Esophagus muscularis mucosa (tissue), 4 donors: ENCODE results near the gene PRKAR1A. TPM values are rescaled to one million over a fixed set of nuclear protein-coding genes. Genes with fewer than 3 reads are reported as not detected.

Source experiments
- DNase-seq: peaks from one replicate; pipeline ENCODE4 v3.0.0-alpha.2; 2017; ENCODE audit errors: extremely low spot score
- H3K27ac ChIP-seq, 4 donors: fragments of 200-600 bp; sonication (generic); replicated peaks in 1 of 4; 1 replicate in 3 of 4; 2 replicates in 1 of 4; pipeline ENCODE4 v1.5.1; 2016 to 2019; ENCODE audit warnings: mild to moderate bottlenecking in 1 of 4
- H3K27me3 ChIP-seq, 4 donors: fragments of 200-600 bp; sonication (generic); one replicate each; pipeline versions ENCODE4 v1.5.1 to v1.6.0; 2016 to 2019
- H3K36me3 ChIP-seq, 4 donors: fragments of 200-600 bp; sonication (generic); one replicate each; pipeline ENCODE4 v1.5.1; 2016 to 2019
- H3K4me1 ChIP-seq, 4 donors: fragments of 200-600 bp; sonication (generic); one replicate each; pipeline ENCODE4 v1.5.1; 2016 to 2019
- H3K4me3 ChIP-seq, 4 donors: fragments of 200-600 bp; sonication (generic); 1 replicate in 2 of 4; 2 replicates in 2 of 4; pipeline ENCODE4 v1.5.1; 2016 to 2019; ENCODE audit warnings: mild to moderate bottlenecking in 4 of 4, moderate library complexity in 1 of 4
- H3K9me3 ChIP-seq, 4 donors: fragments of 200-600 bp; sonication (generic); 1 replicate in 3 of 4; 2 replicates in 1 of 4; pipeline ENCODE4 v1.5.1; 2016 to 2019
- CTCF ChIP-seq, 3 experiments: fragments of 200-600 bp in 2 of 3; fragments of 450-650 bp in 1 of 3; sonication (generic) in 2 of 3; IDR thresholded peaks; one replicate each; pipeline ENCODE4 v1.5.1; 2017 to 2019; ENCODE audit warnings: antibody characterized with exemption in 3 of 3, mild to moderate bottlenecking in 2 of 3, moderate library complexity in 1 of 3
- EP300 ChIP-seq: sonication (generic); formaldehyde crosslinking; IDR thresholded peaks from one replicate; pipeline ENCODE4 v1.6.1; 2017; ENCODE audit warnings: antibody characterized with exemption
- POLR2A ChIP-seq: fragments of 450-650 bp; IDR thresholded peaks from one replicate; pipeline ENCODE4 v1.6.1; 2017; ENCODE audit warnings: antibody characterized with exemption, moderate library complexity, mild to moderate bottlenecking, low read depth
- POLR2AphosphoS5 ChIP-seq, 2 donors: sonication (generic); formaldehyde crosslinking; IDR thresholded peaks; one replicate each; pipeline ENCODE4 v1.6.1; 2017; ENCODE audit warnings: antibody characterized with exemption in 2 of 2
- WGBS: methylation state at CpG from one replicate; pipeline ENCODE4 v1.1.5; 2018; 5-methylcytosine and 5-hydroxymethylcytosine counted together
- intact Hi-C: fragments of 100-400 bp; cut with DNase I; formaldehyde crosslinking; loops from one replicate; pipeline ENCODE4 v1.15.1; 2023
- total RNA-seq, 4 donors: library from RNA; depleted of rRNA; stranded (reverse); fragments of >200 nt; gene quantifications; one replicate each; pipeline versions ENCODE4 v1.1.0 to v1.2.1, GENCODE V29; 2016

The PRKAR1A gene
- total RNA-seq, 4 donors from 2014 or later: 179 to 311 (median 219) TPM

- 71% methylated on average over 1 of the region's 4 CpGs for WGBS
Observed at GRCh38 chr17:68585643-68586042, 73.4 kb downstream of the PRKAR1A start.

GRCh38 chr17:68587026-68587425 is 74.8 kb downstream of the PRKAR1A start:
- no peak for TF ChIP-seq POLR2A
- TF ChIP-seq POLR2AphosphoS5 (IDR thresholded peaks at IDR 0.05): no peak
- TF ChIP-seq EP300: no peak
- TF ChIP-seq CTCF (IDR thresholded peaks at IDR 0.05): no peak
- no peak overlapping the region for H3K4me3 ChIP-seq
- no peak overlapping the region for H3K27ac ChIP-seq
- H3K36me3 ChIP-seq: no peaks in the 10 kb centered on the region
- peaks cover 0 to 7% (median 0%) of the 10 kb centered on the region in 4 donors for H3K27me3 ChIP-seq
- no peak for DNase-seq
- intact Hi-C loops: no loop called here
- H3K9me3 ChIP-seq: peaks cover 0 to 12% (median 8%) of the 10 kb centered on the region in 4 donors
- 92% methylated on average over 5 of the region's 5 CpGs for WGBS
- no peaks in the 10 kb centered on the region for H3K4me1 ChIP-seq

More at GRCh38 chr17:68585643-68586042, 73.4 kb downstream of the PRKAR1A start:
- H3K9me3 ChIP-seq: peaks cover 0 to 12% (median 8%) of the 10 kb centered on the region in 4 donors
- DNase-seq: no peak
- H3K4me1 ChIP-seq: peaks cover 0 to 4% (median under 1%) of the 10 kb centered on the region in 4 donors
- TF ChIP-seq EP300 (no peak), CTCF (IDR thresholded peaks at IDR 0.05) (no peak), POLR2A (no peak), POLR2AphosphoS5 (IDR thresholded peaks at IDR 0.05) (no peak)
- no peak overlapping the region for H3K4me3 ChIP-seq
- H3K27ac ChIP-seq: no peak overlapping the region
- H3K27me3 ChIP-seq: no peaks in the 10 kb centered on the region
- H3K36me3 ChIP-seq: no peaks in the 10 kb centered on the region
- intact Hi-C loops: no loop called here

GRCh38 chr17:68587847-68588246 is 75.6 kb downstream of the PRKAR1A start:
- DNase-seq: no peak
- Histone ChIP-seq H3K9me3 (peaks cover 0 to 12% (median 8%) of the 10 kb centered on the region in 4 donors), H3K27ac (no peak overlapping the region), H3K27me3 (peaks cover 0 to 8% (median 0%) of the 10 kb centered on the region in 4 donors), H3K36me3 (no peaks in the 10 kb centered on the region), H3K4me1 (peaks cover 0 to 6% (median under 1%) of the 10 kb centered on the region in 4 donors), H3K4me3 (no peak overlapping the region)
- intact Hi-C loops: no loop called here
- 74% methylated on average over 2 of the region's 2 CpGs for WGBS
- TF ChIP-seq POLR2A (no peak), POLR2AphosphoS5 (IDR thresholded peaks at IDR 0.05) (no peak), EP300 (no peak), CTCF (IDR thresholded peaks at IDR 0.05) (no peak)

- H3K27me3 ChIP-seq: peaks cover 0 to 8% (median 0%) of the 10 kb centered on the region in 4 donors
- WGBS: 75% methylated on average over 1 of the region's 1 CpG
- TF ChIP-seq CTCF (IDR thresholded peaks at IDR 0.05): no peak
- TF ChIP-seq POLR2A: no peak
- TF ChIP-seq EP300: no peak
- TF ChIP-seq POLR2AphosphoS5 (IDR thresholded peaks at IDR 0.05): no peak
- no peak overlapping the region for H3K4me3 ChIP-seq
- H3K9me3 ChIP-seq: peaks cover 0 to 12% (median 8%) of the 10 kb centered on the region in 4 donors
- intact Hi-C loops: no loop called here
- H3K27ac ChIP-seq: no peak overlapping the region
- H3K4me1 ChIP-seq: peaks cover 0 to 11% (median 5%) of the 10 kb centered on the region in 4 donors
- DNase-seq: no peak
- H3K36me3 ChIP-seq: no peaks in the 10 kb centered on the region
Observed at GRCh38 chr17:68588362-68588761, 76.1 kb downstream of the PRKAR1A start.

- Histone ChIP-seq H3K9me3 (peaks cover 0 to 12% (median 8%) of the 10 kb centered on the region in 4 donors), H3K36me3 (no peaks in the 10 kb centered on the region), H3K27ac (no peak overlapping the region), H3K27me3 (peaks cover 0 to 8% (median 0%) of the 10 kb centered on the region in 4 donors), H3K4me3 (no peak overlapping the region), H3K4me1 (peaks cover 0 to 11% (median 7%) of the 10 kb centered on the region in 4 donors)
- TF ChIP-seq EP300 (no peak), POLR2AphosphoS5 (IDR thresholded peaks at IDR 0.05) (no peak)
- intact Hi-C loops: no loop called here
- DNase-seq: no peak
- 83% methylated on average over 3 of the region's 3 CpGs for WGBS
Observed at GRCh38 chr17:68589086-68589485, 76.9 kb downstream of the PRKAR1A start.
